ENCODE measurements around the gene TFF1.

Gene TFF1

DNA sequence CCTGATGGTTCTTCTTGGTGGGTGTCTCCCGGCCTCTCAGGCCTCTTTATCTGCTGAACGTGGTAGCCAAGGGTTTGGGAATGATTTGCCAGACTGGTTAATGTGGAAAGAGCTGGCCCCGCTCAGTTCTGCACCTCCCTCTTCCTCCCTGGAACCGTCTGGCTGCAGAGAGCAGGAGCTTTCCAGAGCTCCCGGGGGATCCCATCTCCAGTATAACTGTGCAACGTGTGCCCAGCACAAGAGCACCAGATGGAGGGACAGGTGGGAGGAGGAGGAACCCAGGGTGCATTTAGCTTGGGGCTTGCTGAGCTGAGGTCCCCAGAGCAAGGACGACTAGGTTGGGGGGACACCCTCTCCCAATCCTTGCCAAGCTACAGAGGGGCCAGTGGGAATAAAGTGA is 5.0 kb downstream of the TFF1 start:
- H3K27ac ChIP-seq, result no peak overlapping the region
- no peak for TF ChIP-seq CTCF (IDR thresholded peaks at IDR 0.05)
- TF ChIP-seq ZFX (IDR thresholded peaks at IDR 0.05; ENCODE audit: borderline replicate concordance), result no peak

GRCh38 chr21:42360317-42360716 is 6.0 kb downstream of the TFF1 start:
- no peak overlapping the region for H3K27ac ChIP-seq
- TF ChIP-seq ZFX (IDR thresholded peaks at IDR 0.05; ENCODE audit: borderline replicate concordance) (no peak), CTCF (IDR thresholded peaks at IDR 0.05) (no peak)

DNA sequence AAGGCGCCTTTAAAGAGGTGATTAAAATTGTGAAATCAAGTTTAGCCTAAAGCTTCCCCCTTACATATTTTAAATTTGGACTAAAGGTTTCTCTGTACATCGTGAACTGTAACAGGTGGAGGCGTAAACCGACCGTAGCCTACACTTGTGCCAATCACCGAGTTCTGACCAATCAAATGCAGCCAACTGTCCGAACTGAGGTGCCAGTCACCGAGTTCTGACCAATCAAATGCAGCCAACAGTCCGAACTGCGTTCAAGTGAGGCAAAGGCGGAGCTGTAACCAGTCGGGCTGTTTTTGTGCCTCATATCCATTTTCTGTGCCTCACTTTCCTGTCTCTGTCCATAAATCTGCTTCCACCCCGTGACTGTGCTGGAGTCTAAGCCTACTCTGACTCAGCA is 7.4 kb downstream of the TFF1 start:
- TF ChIP-seq CTCF (IDR thresholded peaks at IDR 0.05) (no peak), ZFX (IDR thresholded peaks at IDR 0.05; ENCODE audit: borderline replicate concordance) (no peak)
- H3K27ac ChIP-seq, result no peak overlapping the region

GRCh38 chr21:42358261-42358660 is 8.1 kb downstream of the TFF1 start:
- TF ChIP-seq ZFX (IDR thresholded peaks at IDR 0.05; ENCODE audit: borderline replicate concordance) (no peak), CTCF (IDR thresholded peaks at IDR 0.05) (no peak)
- H3K27ac ChIP-seq, result no peak overlapping the region

GRCh38 chr21:42357307-42357706 is 9.0 kb downstream of the TFF1 start:
- TF ChIP-seq ZFX (IDR thresholded peaks at IDR 0.05; ENCODE audit: borderline replicate concordance) (no peak), CTCF (IDR thresholded peaks at IDR 0.05) (no peak)
- no peak overlapping the region for H3K27ac ChIP-seq

DNA sequence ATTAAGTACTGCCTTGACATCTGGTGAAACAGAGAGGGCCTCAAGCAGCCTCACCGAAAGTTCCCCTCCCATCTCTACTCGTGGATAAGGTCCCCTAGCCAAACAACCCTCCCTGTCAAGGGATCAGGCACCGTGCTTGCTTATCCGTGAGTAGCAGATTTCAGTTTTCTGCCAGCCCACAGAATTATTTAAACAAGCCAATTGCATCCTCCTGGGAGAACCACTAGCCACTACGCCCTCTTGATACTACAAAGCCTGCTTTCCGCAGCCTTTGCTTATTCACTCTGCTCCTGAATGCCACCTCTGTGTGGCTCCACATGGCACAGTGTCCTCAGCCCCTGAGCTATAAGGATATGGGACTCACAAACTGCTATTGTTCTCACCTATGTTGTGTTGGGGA is 9.7 kb downstream of the TFF1 start:
- TF ChIP-seq CTCF (IDR thresholded peaks at IDR 0.05) (no peak), ZFX (IDR thresholded peaks at IDR 0.05; ENCODE audit: borderline replicate concordance) (no peak)
- no peak overlapping the region for H3K27ac ChIP-seq

DNA sequence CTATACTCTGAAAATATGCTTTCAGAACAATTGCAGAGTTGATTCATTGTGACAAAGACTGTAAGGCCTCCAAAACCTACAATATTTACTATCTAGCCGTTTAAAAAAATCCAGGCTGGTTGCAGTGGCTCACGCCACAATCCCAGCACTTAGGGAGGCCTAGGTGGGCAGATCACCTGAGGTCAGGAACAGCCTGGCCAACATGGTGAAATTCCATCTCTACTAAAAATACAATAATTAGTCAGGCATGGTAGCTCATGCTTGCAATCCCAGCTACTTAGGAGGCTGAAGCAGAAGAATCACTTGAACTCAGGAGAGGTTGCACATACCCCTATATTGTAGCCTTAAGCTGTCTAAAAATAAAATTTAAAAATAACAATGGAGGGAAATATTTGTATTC is 10.3 kb downstream of the TFF1 start:
- no peak for TF ChIP-seq CTCF (IDR thresholded peaks at IDR 0.05)
- no peak for TF ChIP-seq ZFX (IDR thresholded peaks at IDR 0.05; ENCODE audit: borderline replicate concordance)

More for the DNA sequence above, 10.3 kb downstream of the TFF1 start:
- no peak overlapping the region for H3K27ac ChIP-seq

Data from 22Rv1 (cell line).